H1 (cell line): ENCODE data around the gene RAB3A.

ENCODE experiments used
- ATF3 ChIP-seq: IDR thresholded peaks from 2 replicates; pipeline ENCODE4 v1.6.1; 2011; ENCODE audit warnings: low read depth, mild to moderate bottlenecking, low read length; ENCODE audit not compliant: insufficient read depth
- CTCF ChIP-seq, 3 experiments: IDR thresholded peaks; 1 replicate in 2 of 3; 2 replicates in 1 of 3; pipeline versions ENCODE4 v1.5.1 to v1.6.1; 2011; ENCODE audit warnings: low read length in 3 of 3, mild to moderate bottlenecking in 3 of 3, inconsistent platforms in 2 of 3, low read depth in 1 of 3, moderate library complexity in 1 of 3; ENCODE audit not compliant: insufficient read depth in 1 of 3; ENCODE audit errors: control extremely low read depth in 1 of 3
- EP300 ChIP-seq, 2 experiments: IDR thresholded peaks; 1 replicate in 1 of 2; 2 replicates in 1 of 2; pipeline ENCODE4 v1.6.1; 2011 to 2012; ENCODE audit warnings: low read depth in 2 of 2, low read length in 2 of 2, mild to moderate bottlenecking in 2 of 2, borderline replicate concordance in 1 of 2, inconsistent platforms in 1 of 2, moderate library complexity in 1 of 2
- EZH2 ChIP-seq: fragments of 200-600 bp; sonication (generic); IDR thresholded peaks from 2 replicates; pipeline ENCODE4 v1.7.1; 2012; ENCODE audit warnings: low read depth, mild to moderate bottlenecking, moderate library complexity, low read length, inconsistent platforms; ENCODE audit not compliant: severe bottlenecking
- POLR2A ChIP-seq, 2 experiments: IDR thresholded peaks; 1 replicate in 1 of 2; 2 replicates in 1 of 2; pipeline ENCODE4 v1.6.1; 2011; ENCODE audit warnings: low read depth in 2 of 2, low read length in 2 of 2, mild to moderate bottlenecking in 2 of 2; ENCODE audit errors: control extremely low read depth in 1 of 2
- POLR2AphosphoS5 ChIP-seq: IDR thresholded peaks from 2 replicates; pipeline ENCODE4 v1.6.1; 2011; ENCODE audit warnings: low read depth, low read length
- RAD21 ChIP-seq, 2 experiments: IDR thresholded peaks in 1 of 2; conservative IDR thresholded peaks in 1 of 2; 2 replicates each; pipeline ENCODE4 v1.6.1; 2011; ENCODE audit warnings: low read depth in 2 of 2, low read length in 2 of 2, improper control_type of control experiment in 1 of 2, inconsistent platforms in 1 of 2, mild to moderate bottlenecking in 1 of 2, moderate library complexity in 1 of 2
- TAF1 ChIP-seq: IDR thresholded peaks from 2 replicates; pipeline ENCODE4 v1.6.1; 2011; ENCODE audit warnings: mild to moderate bottlenecking, low read depth, low read length

- no peak for TF ChIP-seq CTCF (IDR thresholded peaks at IDR 0.05; ENCODE audit: control extremely low read depth in 1 of 3, insufficient read depth in 1 of 3, low read depth in 1 of 3, low read length in 3 of 3)
- no peak for TF ChIP-seq EP300 (IDR thresholded peaks at IDR 0.05; ENCODE audit: borderline replicate concordance in 1 of 2, low read depth in 2 of 2, low read length in 2 of 2)
- TF ChIP-seq POLR2AphosphoS5, result no peak
- TF ChIP-seq TAF1, result no peak
- no peak for TF ChIP-seq ATF3
- no peak for TF ChIP-seq EZH2
- TF ChIP-seq RAD21 (IDR thresholded peaks at IDR 0.05 in 1 of 2, conservative IDR thresholded peaks at IDR 0.05 in 1 of 2; ENCODE audit: low read depth in 2 of 2, low read length in 2 of 2), result no peak
- TF ChIP-seq POLR2A (IDR thresholded peaks at IDR 0.05; ENCODE audit: control extremely low read depth in 1 of 2, low read depth in 2 of 2, low read length in 2 of 2), result no peak
These were observed 5.9 kb downstream of the RAB3A start for GRCh38 chr19:18197941-18198340.
